OCI-LY7 (cell line): ENCODE measurements around the gene SRPK2.

Experiments used
- EZH2phosphoT487 ChIP-seq: fragments of 200-600 bp; sonication (generic); IDR thresholded peaks from 2 replicates; pipeline ENCODE4 v1.6.1; 2018; ENCODE audit warnings: low read depth, borderline replicate concordance, mild to moderate bottlenecking, mixed run types, antibody characterized with exemption, low read length, moderate library complexity, mixed read lengths
- TF ChIP-seq, protein P1 (sequence below): fragments of 200-600 bp; sonication (generic); conservative IDR thresholded peaks from 2 replicates; pipeline ENCODE4 v1.5.1; 2014; ENCODE audit warnings: mild to moderate bottlenecking, antibody characterized with exemption, low read length, moderate library complexity, mixed read lengths

DNA sequence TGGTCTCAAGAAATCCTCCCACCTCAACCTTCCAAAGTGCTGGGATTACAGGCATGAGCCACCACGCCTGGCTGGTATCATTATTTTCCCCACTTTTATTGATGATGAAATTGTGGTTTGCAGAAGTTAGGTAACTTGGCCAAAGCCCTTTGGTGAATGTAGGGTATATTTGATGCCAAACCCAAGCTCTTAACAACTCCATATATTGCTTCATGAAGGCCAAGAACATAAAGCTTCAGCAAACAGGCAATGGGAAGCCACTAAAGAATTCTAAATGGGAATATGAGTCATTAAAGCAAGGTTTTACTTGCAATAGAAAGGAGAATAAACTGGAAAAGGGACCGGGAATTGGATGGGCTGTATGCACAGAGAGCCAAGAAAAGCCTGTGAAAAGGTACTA is 232.0 kb downstream of the SRPK2 start:
- TF ChIP-seq, protein P1, sequence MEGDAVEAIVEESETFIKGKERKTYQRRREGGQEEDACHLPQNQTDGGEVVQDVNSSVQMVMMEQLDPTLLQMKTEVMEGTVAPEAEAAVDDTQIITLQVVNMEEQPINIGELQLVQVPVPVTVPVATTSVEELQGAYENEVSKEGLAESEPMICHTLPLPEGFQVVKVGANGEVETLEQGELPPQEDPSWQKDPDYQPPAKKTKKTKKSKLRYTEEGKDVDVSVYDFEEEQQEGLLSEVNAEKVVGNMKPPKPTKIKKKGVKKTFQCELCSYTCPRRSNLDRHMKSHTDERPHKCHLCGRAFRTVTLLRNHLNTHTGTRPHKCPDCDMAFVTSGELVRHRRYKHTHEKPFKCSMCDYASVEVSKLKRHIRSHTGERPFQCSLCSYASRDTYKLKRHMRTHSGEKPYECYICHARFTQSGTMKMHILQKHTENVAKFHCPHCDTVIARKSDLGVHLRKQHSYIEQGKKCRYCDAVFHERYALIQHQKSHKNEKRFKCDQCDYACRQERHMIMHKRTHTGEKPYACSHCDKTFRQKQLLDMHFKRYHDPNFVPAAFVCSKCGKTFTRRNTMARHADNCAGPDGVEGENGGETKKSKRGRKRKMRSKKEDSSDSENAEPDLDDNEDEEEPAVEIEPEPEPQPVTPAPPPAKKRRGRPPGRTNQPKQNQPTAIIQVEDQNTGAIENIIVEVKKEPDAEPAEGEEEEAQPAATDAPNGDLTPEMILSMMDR = no peak
- TF ChIP-seq EZH2phosphoT487 = no peak
